Mesenchymal stem cell (in vitro differentiated cells and primary cell): ENCODE measurements around the gene ARGLU1.
A peak's percentile ranks its signal among the peaks of the same experiment; 100 is the strongest.

Source experiments
- DNase-seq: peaks from one replicate; pipeline ENCODE4 v3.0.0-alpha.2; 2013
- H2AFZ ChIP-seq: one replicate; pipeline ENCODE4 v1.6.1; 2013; ENCODE audit warnings: low read depth, mild to moderate bottlenecking, control low read depth, inconsistent platforms, low read length, moderate library complexity
- H2AK5ac ChIP-seq: 2 replicates; pipeline ENCODE4 v1.6.1; 2013; ENCODE audit warnings: low read length, moderate library complexity, mild to moderate bottlenecking, inconsistent platforms; ENCODE audit not compliant: severe bottlenecking
- H2BK120ac ChIP-seq: one replicate; pipeline ENCODE4 v1.6.1; 2013; ENCODE audit warnings: low read depth, mild to moderate bottlenecking, inconsistent platforms, low read length, moderate library complexity
- H2BK12ac ChIP-seq, 2 experiments: one replicate each; pipeline ENCODE4 v1.6.1; 2013; ENCODE audit warnings: inconsistent platforms in 2 of 2, low read length in 2 of 2, mild to moderate bottlenecking in 2 of 2, moderate library complexity in 2 of 2, control low read depth in 1 of 2
- H2BK15ac ChIP-seq: one replicate; pipeline ENCODE4 v1.6.1; 2013; ENCODE audit warnings: mild to moderate bottlenecking, low read depth, inconsistent platforms; ENCODE audit not compliant: poor library complexity, severe bottlenecking
- H2BK5ac ChIP-seq: 2 replicates; pipeline ENCODE4 v1.6.1; 2013; ENCODE audit warnings: low read depth, mild to moderate bottlenecking, low read length, control low read depth, inconsistent platforms; ENCODE audit not compliant: poor library complexity, severe bottlenecking
- H3K14ac ChIP-seq, 2 experiments: one replicate each; pipeline ENCODE4 v1.6.1; 2013; ENCODE audit warnings: inconsistent platforms in 2 of 2, low read length in 2 of 2, control low read depth in 1 of 2, mild to moderate bottlenecking in 1 of 2, moderate library complexity in 1 of 2
- H3K18ac ChIP-seq, 2 experiments: one replicate each; pipeline ENCODE4 v1.6.1; 2013; ENCODE audit warnings: inconsistent platforms in 2 of 2, low read length in 2 of 2, control low read depth in 1 of 2, low read depth in 1 of 2, mild to moderate bottlenecking in 1 of 2
- H3K23ac ChIP-seq, 2 experiments: one replicate each; pipeline ENCODE4 v1.6.1; 2013; ENCODE audit warnings: inconsistent platforms in 2 of 2, low read length in 2 of 2, mild to moderate bottlenecking in 2 of 2, moderate library complexity in 2 of 2, control low read depth in 1 of 2
- H3K27ac ChIP-seq: 2 replicates; pipeline ENCODE4 v1.5.1; 2013; ENCODE audit warnings: mild to moderate bottlenecking, moderate library complexity, low read length, control low read depth, inconsistent platforms; ENCODE audit not compliant: poor library complexity, severe bottlenecking
- H3K27me3 ChIP-seq, 2 experiments: 2 replicates each; pipeline versions ENCODE4 v1.6.1 to v1.7.0; 2013; ENCODE audit warnings: low read length in 2 of 2, mild to moderate bottlenecking in 2 of 2, moderate library complexity in 2 of 2, control low read depth in 1 of 2, inconsistent platforms in 1 of 2; ENCODE audit not compliant: control insufficient read depth in 1 of 2, insufficient read depth in 1 of 2
- H3K36me3 ChIP-seq, 2 experiments: 2 replicates each; pipeline versions ENCODE4 v1.6.1 to v1.7.0; 2013; ENCODE audit warnings: low read length in 2 of 2, control low read depth in 1 of 2, inconsistent platforms in 1 of 2, low read depth in 1 of 2, mild to moderate bottlenecking in 1 of 2; ENCODE audit not compliant: insufficient read depth in 2 of 2, control insufficient read depth in 1 of 2
- H3K4ac ChIP-seq, 2 experiments: one replicate each; pipeline ENCODE4 v1.6.1; 2013; ENCODE audit warnings: inconsistent platforms in 2 of 2, low read length in 2 of 2, mild to moderate bottlenecking in 2 of 2, moderate library complexity in 2 of 2, control low read depth in 1 of 2, low read depth in 1 of 2
- H3K4me1 ChIP-seq: 2 replicates; pipeline ENCODE4 v1.6.1; 2013; ENCODE audit warnings: low read depth, low read length, control low read depth; ENCODE audit not compliant: control insufficient read depth, insufficient read depth
- H3K4me2 ChIP-seq: 2 replicates; pipeline ENCODE4 v1.6.1; 2013; ENCODE audit warnings: low read length, mild to moderate bottlenecking, inconsistent platforms; ENCODE audit not compliant: poor library complexity, severe bottlenecking
- H3K4me3 ChIP-seq, 2 experiments: 2 replicates each; pipeline versions ENCODE4 v1.5.1 to v1.7.0; 2013; ENCODE audit warnings: low read length in 2 of 2, mild to moderate bottlenecking in 2 of 2, control low read depth in 1 of 2, low read depth in 1 of 2; ENCODE audit not compliant: insufficient read depth in 1 of 2
- H3K79me1 ChIP-seq: replicated peaks from 2 replicates; pipeline ENCODE4 v1.6.1; 2013; ENCODE audit warnings: mild to moderate bottlenecking, control low read depth, low read length, inconsistent platforms; ENCODE audit not compliant: poor library complexity, severe bottlenecking
- H3K9ac ChIP-seq: 2 replicates; pipeline ENCODE4 v1.7.0; 2013; ENCODE audit warnings: mild to moderate bottlenecking, low read length, moderate library complexity
- H3K9me3 ChIP-seq: 2 replicates; pipeline ENCODE4 v1.7.0; 2013; ENCODE audit warnings: mild to moderate bottlenecking, low read length; ENCODE audit not compliant: control insufficient read depth
- H4K8ac ChIP-seq: one replicate; pipeline ENCODE4 v1.6.1; 2013; ENCODE audit warnings: inconsistent platforms, mild to moderate bottlenecking, low read length, moderate library complexity
- H4K91ac ChIP-seq: one replicate; pipeline ENCODE4 v1.6.1; 2013; ENCODE audit warnings: mild to moderate bottlenecking, low read length, inconsistent platforms
- WGBS: methylation state at CpG from one replicate; pipeline ENCODE4 v1.1.7; 2013; ENCODE audit warnings: mixed read lengths; 5-methylcytosine and 5-hydroxymethylcytosine counted together

Gene ARGLU1

DNA sequence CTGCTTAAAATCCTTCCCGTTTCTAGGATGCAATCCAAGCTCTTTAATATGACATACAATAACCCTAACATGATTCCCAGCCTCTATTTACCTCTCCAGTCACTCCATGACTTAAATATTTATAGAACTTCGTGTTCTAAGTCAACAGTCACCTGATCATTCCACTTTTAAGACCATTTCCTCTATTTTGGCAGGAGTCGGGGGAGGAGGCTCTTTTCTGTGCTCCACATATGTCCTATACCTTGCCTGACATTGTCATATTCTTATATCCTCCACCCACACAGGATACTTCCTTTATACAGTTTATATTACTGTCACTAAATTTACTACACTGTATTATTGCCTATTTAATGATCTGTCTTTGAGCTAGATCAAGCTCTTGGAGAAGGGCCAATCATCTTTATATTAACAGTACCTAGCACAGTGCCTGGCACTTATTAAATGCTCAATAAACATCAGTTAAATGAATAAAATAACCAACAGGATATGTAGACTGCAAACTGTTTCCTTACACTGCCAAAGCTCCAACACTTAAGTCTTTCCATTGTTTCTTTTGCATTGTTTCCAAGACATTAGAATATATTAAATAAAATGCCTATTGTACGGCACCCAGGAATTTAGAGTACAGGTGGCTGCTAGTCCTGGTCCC, 2.7 kb downstream of the ARGLU1 start:
- no peak overlapping the region for H2AFZ ChIP-seq
- DNase-seq = no peak
- peak overlapping the region; percentile 97 for H3K9ac ChIP-seq
- no peak overlapping the region for H3K14ac ChIP-seq
- no peak overlapping the region for H4K91ac ChIP-seq
- H3K4me3 ChIP-seq = peak overlapping the region in 1 of 2 experiments; percentile 89
- no peak overlapping the region for H3K27ac ChIP-seq
- peaks cover 2% of the 10 kb centered on the region for H3K79me1 ChIP-seq
- no peak overlapping the region for H2BK12ac ChIP-seq
- peaks cover 0 to 4% of the 10 kb centered on the region in 2 experiments for H3K36me3 ChIP-seq
- no peaks in the 10 kb centered on the region for H3K27me3 ChIP-seq
- H4K8ac ChIP-seq = no peak overlapping the region
- H3K4me1 ChIP-seq = peaks cover 6% of the 10 kb centered on the region
- peak overlapping the region; percentile 26 for H3K4me2 ChIP-seq
- H2AK5ac ChIP-seq = no peak overlapping the region
- H2BK5ac ChIP-seq = no peak overlapping the region
- H3K18ac ChIP-seq = no peak overlapping the region
- 46% methylated on average over 4 of the region's 4 CpGs for WGBS
- no peaks in the 10 kb centered on the region for H3K9me3 ChIP-seq
- no peak overlapping the region for H2BK15ac ChIP-seq
- H3K4ac ChIP-seq = no peak overlapping the region
- no peak overlapping the region for H2BK120ac ChIP-seq
- no peak overlapping the region for H3K23ac ChIP-seq

DNA sequence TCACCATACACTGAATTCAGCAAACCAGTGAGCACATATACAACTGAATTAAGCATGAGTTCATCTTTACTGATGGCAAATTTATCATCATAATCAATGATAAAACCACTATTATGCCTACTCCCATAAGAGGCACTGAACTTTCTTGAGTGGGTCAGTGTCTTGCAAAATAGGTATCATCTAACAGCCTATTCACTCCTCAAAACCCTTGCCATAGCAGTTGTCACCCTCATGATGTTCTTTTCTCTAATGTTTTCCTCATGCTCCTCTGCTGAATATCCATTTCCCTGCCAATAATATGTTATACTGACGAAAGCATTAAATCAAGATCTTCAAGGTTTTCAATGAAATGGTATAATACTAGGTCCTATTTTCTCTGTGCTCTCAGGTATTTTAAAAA, 5.6 kb downstream of the ARGLU1 start:
- Histone ChIP-seq H3K4me3 (peak overlapping the region in 1 of 2 experiments; percentile 2), H3K4me2 (no peak overlapping the region), H3K36me3 (peaks cover under 1 to 21% of the 10 kb centered on the region in 2 experiments), H3K18ac (no peak overlapping the region), H2BK15ac (no peak overlapping the region), H3K79me1 (no peaks in the 10 kb centered on the region), H3K14ac (no peak overlapping the region), H2BK12ac (no peak overlapping the region), H4K91ac (no peak overlapping the region), H2AK5ac (no peak overlapping the region), H2BK5ac (no peak overlapping the region), H3K27ac (no peak overlapping the region), H2BK120ac (no peak overlapping the region), H4K8ac (no peak overlapping the region), H3K9ac (no peak overlapping the region), H3K23ac (no peak overlapping the region), H3K9me3 (no peaks in the 10 kb centered on the region), H3K4ac (no peak overlapping the region), H2AFZ (no peak overlapping the region), H3K27me3 (no peaks in the 10 kb centered on the region), H3K4me1 (peaks cover 6% of the 10 kb centered on the region)
- DNase-seq = no peak
- WGBS = no CpG with 5 or more reads among the region's 1 CpG

DNA sequence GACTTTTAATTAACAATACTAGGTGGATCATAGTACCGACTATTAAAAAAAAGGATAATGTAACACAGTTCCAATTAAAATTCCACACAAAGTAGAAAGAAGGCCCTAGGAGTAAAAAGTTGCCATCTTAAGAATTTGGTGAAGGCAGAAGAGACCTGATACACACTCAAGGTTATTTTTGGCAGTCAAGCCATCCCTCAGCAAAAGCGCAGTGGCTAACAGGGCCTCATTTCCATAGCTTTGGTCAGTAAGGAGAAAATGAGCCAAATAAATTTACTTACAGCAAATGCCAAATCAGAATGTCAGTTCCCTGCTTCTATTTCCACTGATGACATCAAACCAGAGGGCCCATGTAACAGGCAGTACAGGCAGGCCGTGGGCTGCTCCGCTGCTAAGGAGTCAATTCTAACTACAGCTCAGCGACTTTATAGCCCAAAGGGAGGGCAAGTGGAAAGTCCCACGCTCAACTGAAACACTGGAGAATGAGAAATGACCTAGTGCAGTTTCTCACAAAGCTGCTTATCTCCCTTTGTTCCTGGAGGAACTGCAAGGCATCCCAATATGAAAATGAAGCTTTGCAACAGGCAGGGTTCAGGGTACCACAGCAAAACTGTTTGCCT, 6.3 kb downstream of the ARGLU1 start:
- Histone ChIP-seq H3K23ac (peak overlapping the region in 1 of 2 experiments; percentile 9), H3K79me1 (no peaks in the 10 kb centered on the region), H3K36me3 (peaks cover 0 to 28% of the 10 kb centered on the region in 2 experiments), H4K91ac (no peak overlapping the region), H3K4me2 (peak overlapping the region; percentile 7), H3K9me3 (no peaks in the 10 kb centered on the region), H2BK5ac (no peak overlapping the region), H3K4ac (no peak overlapping the region), H3K14ac (no peak overlapping the region), H4K8ac (no peak overlapping the region), H3K4me3 (peak overlapping the region in 1 of 2 experiments; percentile 2), H3K27ac (no peak overlapping the region), H3K18ac (peak overlapping the region in 1 of 2 experiments; percentile 34), H2BK12ac (no peak overlapping the region), H3K27me3 (no peaks in the 10 kb centered on the region), H2AK5ac (no peak overlapping the region), H2BK15ac (no peak overlapping the region), H3K4me1 (peaks cover 6% of the 10 kb centered on the region), H3K9ac (peak overlapping the region; percentile 44), H2AFZ (no peak overlapping the region), H2BK120ac (no peak overlapping the region)
- peak; percentile 64 for DNase-seq
- WGBS = 68% methylated on average over 5 of the region's 6 CpGs

DNA sequence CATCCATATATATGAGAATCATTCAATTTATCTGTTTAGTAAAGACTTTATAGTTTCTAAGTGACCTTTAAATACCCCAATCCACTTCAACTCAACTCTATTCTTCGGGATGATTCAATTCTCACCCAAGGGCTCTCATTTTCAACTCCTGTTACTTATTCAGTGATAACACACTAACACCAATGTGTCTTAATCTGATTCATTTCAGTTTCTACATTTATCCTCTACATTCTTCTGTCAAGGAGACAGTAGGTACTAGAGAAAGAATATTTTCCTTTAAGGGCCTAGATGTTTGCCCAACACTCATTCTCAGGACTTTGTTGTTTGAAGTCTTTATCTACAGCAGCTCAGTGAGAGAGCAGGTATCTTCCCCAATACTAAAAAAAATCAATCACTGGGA, 7.1 kb downstream of the ARGLU1 start:
- Histone ChIP-seq H2BK12ac (no peak overlapping the region), H4K8ac (no peak overlapping the region), H2BK15ac (no peak overlapping the region), H2AK5ac (no peak overlapping the region), H3K4me3 (no peak overlapping the region), H3K9me3 (no peaks in the 10 kb centered on the region), H3K23ac (no peak overlapping the region), H3K27me3 (no peaks in the 10 kb centered on the region), H3K4me2 (no peak overlapping the region), H3K14ac (no peak overlapping the region), H3K36me3 (peaks cover 0 to 36% of the 10 kb centered on the region in 2 experiments), H3K4me1 (peaks cover 6% of the 10 kb centered on the region), H2BK120ac (no peak overlapping the region), H3K18ac (no peak overlapping the region), H2BK5ac (no peak overlapping the region), H3K27ac (no peak overlapping the region), H4K91ac (no peak overlapping the region), H3K4ac (no peak overlapping the region), H2AFZ (no peak overlapping the region), H3K9ac (no peak overlapping the region), H3K79me1 (no peaks in the 10 kb centered on the region)
- DNase-seq = no peak
- WGBS = 80% methylated on average over 1 of the region's 1 CpG
